Karpas-422 (cell line): ENCODE data around the gene NAPB. TPM values are rescaled to one million over a fixed set of nuclear protein-coding genes. Genes with fewer than 3 reads are reported as not detected.

Experiments
- DNase-seq: peaks from one replicate; pipeline ENCODE4 v3.0.0-alpha.2; 2015
- H2AFZ ChIP-seq: fragments of 200-600 bp; sonication (generic); 2 replicates; pipeline ENCODE4 v1.6.1; 2014; ENCODE audit warnings: antibody characterized with exemption, low read length, mixed read lengths
- H3K27ac ChIP-seq: fragments of 200-600 bp; sonication (generic); 2 replicates; pipeline ENCODE4 v1.5.1; 2014; ENCODE audit warnings: mild to moderate bottlenecking, low read length, moderate library complexity
- H3K27me3 ChIP-seq: fragments of 200-600 bp; sonication (generic); 2 replicates; pipeline ENCODE4 v1.6.1; 2014; ENCODE audit warnings: low read length, mixed read lengths
- H3K36me3 ChIP-seq: fragments of 200-600 bp; sonication (generic); 2 replicates; pipeline ENCODE4 v1.6.1; 2014; ENCODE audit warnings: low read length, mixed read lengths; ENCODE audit not compliant: insufficient read depth
- H3K4me1 ChIP-seq: fragments of 200-600 bp; sonication (generic); 2 replicates; pipeline ENCODE4 v1.6.1; 2014; ENCODE audit warnings: mild to moderate bottlenecking, low read length, mixed read lengths
- H3K4me2 ChIP-seq: fragments of 200-600 bp; sonication (generic); 2 replicates; pipeline ENCODE4 v1.6.1; 2014; ENCODE audit warnings: low read length, low read depth, mild to moderate bottlenecking; ENCODE audit not compliant: poor library complexity, severe bottlenecking
- H3K4me3 ChIP-seq: fragments of 200-600 bp; sonication (generic); 2 replicates; pipeline ENCODE4 v1.5.1; 2014; ENCODE audit warnings: mild to moderate bottlenecking, antibody characterized with exemption, low read length, mixed read lengths
- H3K79me2 ChIP-seq: fragments of 200-600 bp; sonication (generic); 2 replicates; pipeline ENCODE4 v1.6.1; 2014; ENCODE audit warnings: mild to moderate bottlenecking, low read length, mixed read lengths
- H3K9ac ChIP-seq: fragments of 200-600 bp; sonication (generic); 2 replicates; pipeline ENCODE4 v1.6.0; 2014; ENCODE audit warnings: low read length
- H3K9me2 ChIP-seq: fragments of 200-600 bp; sonication (generic), shearing (Covaris generic); replicated peaks from 2 replicates; pipeline ENCODE4 v1.6.0; 2014; ENCODE audit warnings: mild to moderate bottlenecking, low read length, moderate library complexity; ENCODE audit not compliant: insufficient read depth
- H3K9me3 ChIP-seq: fragments of 300-700, 200-600 bp; sonication (generic); 2 replicates; pipeline ENCODE4 v1.6.1; 2014; ENCODE audit warnings: low read length, mixed read lengths
- H4K20me1 ChIP-seq: fragments of 200-600 bp; sonication (generic); 2 replicates; pipeline ENCODE4 v1.6.1; 2014; ENCODE audit warnings: mild to moderate bottlenecking, antibody characterized with exemption, low read length, low read depth; ENCODE audit not compliant: insufficient read depth
- total RNA-seq: library from RNA; depleted of rRNA; stranded (reverse); fragments of >200 nt; shearing (Covaris generic); gene quantifications from 2 replicates; pipeline ENCODE4 v1.2.3, GENCODE V29; 2014; ENCODE audit warnings: low replicate concordance

Gene NAPB
- total RNA-seq, 1 experiment from 2014 or later = 35.1 TPM

DNA sequence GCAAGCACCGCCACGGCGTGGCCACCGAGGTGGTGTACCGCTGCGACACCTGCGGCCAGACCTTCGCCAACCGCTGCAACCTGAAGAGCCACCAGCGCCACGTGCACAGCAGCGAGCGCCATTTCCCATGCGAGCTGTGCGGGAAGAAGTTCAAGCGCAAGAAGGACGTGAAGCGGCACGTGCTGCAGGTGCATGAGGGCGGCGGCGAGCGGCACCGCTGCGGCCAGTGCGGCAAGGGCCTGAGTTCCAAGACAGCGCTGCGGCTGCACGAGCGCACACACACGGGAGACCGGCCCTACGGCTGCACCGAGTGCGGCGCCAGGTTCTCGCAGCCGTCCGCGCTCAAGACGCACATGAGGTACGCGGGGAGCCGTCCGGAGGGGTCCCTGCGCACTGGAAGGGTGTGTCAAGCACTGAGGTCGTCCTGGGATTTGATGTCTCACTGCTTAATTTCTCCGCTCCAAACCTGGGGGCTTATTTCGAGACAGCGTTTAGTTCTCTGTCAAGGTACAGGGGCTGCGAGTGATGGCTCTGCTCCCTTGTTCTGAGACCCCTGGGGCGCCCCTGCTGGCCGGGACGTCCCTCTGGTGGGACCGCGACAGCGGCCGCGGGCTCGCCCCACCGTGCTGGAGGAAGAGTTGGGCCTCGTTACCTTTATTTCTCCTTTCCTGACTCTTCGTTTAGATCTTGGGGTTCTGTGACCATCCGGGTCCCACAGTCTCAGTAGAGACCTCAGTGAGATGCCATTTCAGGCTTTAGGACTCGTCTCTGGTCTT, 55.7 kb downstream of the NAPB start:
- Histone ChIP-seq H4K20me1 (peaks cover 31% of the 10 kb centered on the region; the same call in 1 of the 2 replicates), H3K36me3 (peaks cover 49% of the 10 kb centered on the region), H2AFZ (no peak overlapping the region), H3K27ac (0 out of 2 replicates have a peak overlapping the region, but pooled peaks have one; percentile 36), H3K4me2 (peak overlapping the region; percentile 57), H3K9me2 (no peaks in the 10 kb centered on the region), H3K4me1 (peaks cover 50% of the 10 kb centered on the region), H3K9ac (no peak overlapping the region), H3K27me3 (no peaks in the 10 kb centered on the region), H3K79me2 (peaks cover 93% of the 10 kb centered on the region), H3K4me3 (no peak overlapping the region), H3K9me3 (no peaks in the 10 kb centered on the region)
- DNase-seq = no peak

DNA sequence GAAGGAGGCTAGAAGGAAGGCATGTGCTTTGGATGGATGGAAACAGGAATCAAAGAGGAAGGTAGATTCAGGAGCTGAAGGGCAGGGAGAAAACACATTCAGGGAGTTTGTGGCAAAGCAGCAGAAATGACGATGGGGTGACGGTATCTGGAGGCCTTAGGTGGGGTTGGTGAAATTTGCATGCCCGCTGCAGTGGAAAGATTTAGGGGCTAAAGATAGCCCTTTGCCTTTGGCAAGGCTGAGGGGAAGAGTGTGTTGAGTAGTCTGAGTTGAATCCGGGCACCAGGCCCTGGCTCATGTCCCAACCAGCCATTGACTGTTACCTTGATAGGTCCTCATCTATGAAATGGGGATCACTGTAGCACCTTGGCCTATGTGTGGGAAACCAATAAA, 58.0 kb downstream of the NAPB start:
- DNase-seq = peak; percentile 79
- Histone ChIP-seq H3K9me3 (no peaks in the 10 kb centered on the region), H3K27ac (peak overlapping the region; percentile 78), H3K36me3 (peaks cover 26% of the 10 kb centered on the region), H4K20me1 (peaks cover 31% of the 10 kb centered on the region; the same call in 1 of the 2 replicates), H3K4me2 (peak overlapping the region; percentile 87), H3K79me2 (peaks cover 72% of the 10 kb centered on the region), H2AFZ (no peak overlapping the region), H3K4me3 (peak overlapping the region; percentile 88), H3K9ac (peak overlapping the region; percentile 80), H3K9me2 (no peaks in the 10 kb centered on the region), H3K4me1 (peaks cover 63% of the 10 kb centered on the region), H3K27me3 (no peaks in the 10 kb centered on the region)

DNA sequence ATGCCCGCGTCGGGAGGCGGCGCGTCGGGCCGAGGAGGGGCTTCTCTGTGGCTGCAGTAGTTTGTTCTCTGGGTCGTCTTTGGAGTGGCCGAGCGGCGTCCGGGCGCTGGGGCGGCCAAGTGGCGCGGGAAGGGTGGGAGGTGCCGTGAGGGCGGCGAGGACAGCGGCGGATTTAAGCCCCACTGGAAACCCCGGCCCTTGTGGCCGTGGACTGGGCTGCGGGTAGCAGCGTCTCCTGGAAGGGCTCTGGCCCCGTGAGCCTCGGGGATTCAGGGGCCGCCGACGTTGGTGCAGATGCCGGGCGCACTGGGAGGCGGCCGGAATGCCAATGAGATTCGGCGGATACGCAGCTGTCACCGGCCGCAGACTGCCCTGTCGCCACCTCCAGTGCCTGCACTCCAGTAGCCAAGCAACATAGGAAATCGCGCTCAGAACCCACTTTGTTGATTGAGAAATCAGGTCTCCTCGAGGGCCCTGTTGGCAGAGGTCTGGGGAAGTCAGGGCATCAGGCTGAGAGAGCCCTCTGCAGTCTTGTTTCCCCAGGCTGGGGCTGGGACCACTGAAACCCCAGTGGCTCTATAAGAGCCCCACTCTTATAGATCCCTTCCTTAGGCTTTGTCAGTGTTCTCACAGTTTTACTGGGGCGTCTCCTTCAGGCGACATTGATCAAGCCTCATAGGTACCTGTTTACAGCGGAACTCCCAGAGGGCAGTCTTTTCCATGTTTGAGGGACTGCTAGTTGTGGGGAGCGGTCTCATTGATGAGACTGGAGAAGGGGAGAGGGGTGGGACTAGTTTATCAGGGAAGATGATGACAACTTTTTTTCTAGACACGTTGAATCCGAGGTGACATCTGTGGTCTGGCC, 58.7 kb downstream of the NAPB start:
- Histone ChIP-seq H3K36me3 (peaks cover 22% of the 10 kb centered on the region), H3K9me3 (no peaks in the 10 kb centered on the region), H3K4me1 (peaks cover 61% of the 10 kb centered on the region), H3K27ac (peak overlapping the region; percentile 78), H3K27me3 (no peaks in the 10 kb centered on the region), H3K4me3 (peak overlapping the region; percentile 88), H3K9me2 (no peaks in the 10 kb centered on the region), H3K4me2 (peak overlapping the region; percentile 87), H3K9ac (peak overlapping the region; percentile 80), H3K79me2 (peaks cover 66% of the 10 kb centered on the region), H4K20me1 (peaks cover 31% of the 10 kb centered on the region; the same call in 1 of the 2 replicates), H2AFZ (no peak overlapping the region)
- DNase-seq = peak; percentile 76

DNA sequence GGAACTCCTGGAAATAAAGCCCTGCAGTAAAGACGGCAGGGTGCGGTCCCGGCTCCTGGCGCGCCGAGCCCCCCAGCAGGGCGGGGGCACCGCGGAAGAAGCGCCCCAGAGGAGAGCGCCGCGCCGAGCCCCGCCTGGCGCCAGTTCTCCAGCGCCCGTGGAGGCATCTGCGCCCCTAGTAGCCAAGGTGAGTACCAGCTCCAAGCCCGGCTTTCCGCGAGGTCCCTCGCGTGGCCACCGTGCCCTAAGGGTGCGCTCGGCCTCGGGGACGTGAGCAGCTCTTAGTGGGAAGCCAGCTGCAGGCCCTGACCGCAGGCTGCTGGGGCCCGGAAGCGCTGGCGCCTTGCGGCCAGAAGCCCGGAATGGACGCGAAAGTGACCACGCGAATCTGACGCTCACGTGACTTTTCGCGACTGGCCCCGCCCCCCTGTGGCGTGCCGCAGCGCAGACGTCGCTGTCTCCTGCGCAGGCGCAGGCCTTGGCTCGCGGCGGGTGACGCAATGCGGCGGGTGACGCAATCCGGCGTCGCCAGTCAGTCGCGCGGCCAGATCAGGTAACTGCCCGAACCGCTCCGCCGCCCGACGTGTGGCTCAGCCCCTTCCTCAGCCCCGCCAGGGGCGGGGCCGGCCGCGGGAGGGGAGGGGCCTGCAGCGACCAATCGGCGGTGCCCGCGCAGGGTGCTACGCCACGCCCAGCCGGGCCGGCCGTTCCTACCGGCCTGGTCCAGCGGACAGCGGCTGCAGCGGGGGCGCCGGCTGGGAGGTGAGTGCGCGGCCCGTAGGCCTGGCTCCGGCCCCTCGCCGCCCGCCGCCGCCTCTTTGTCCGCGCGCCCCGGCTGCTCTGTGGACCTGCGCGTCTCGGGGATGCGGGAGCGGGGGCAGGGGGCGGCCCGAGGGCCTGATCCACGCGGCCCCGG, 59.6 kb downstream of the NAPB start, which contains the start of gene GZF1:
Gene GZF1 (plus strand): TSS at position 707 of the 916 bp plus-strand sequence. CDS start 2,202 bp downstream, outside the sequence.
- peak within 1 kb of the TSS; percentile 88 for H3K4me3 ChIP-seq
- peak within 1 kb of the TSS; percentile 96 for H3K9ac ChIP-seq
- H3K4me2 ChIP-seq = peak within 1 kb of the TSS; percentile 99
- no peaks in the 10 kb centered on the region for H3K9me3 ChIP-seq
- H2AFZ ChIP-seq = no peak within 1 kb of the TSS
- H3K27me3 ChIP-seq = no peaks in the 10 kb centered on the region
- peak within 1 kb of the TSS; percentile 78 for H3K27ac ChIP-seq
- H4K20me1 ChIP-seq = peaks cover 30% of the 10 kb centered on the region; the same call in 1 of the 2 replicates
- peak; percentile 99 for DNase-seq
- H3K79me2 ChIP-seq = peaks cover 57% of the 10 kb centered on the region
- H3K9me2 ChIP-seq = no peaks in the 10 kb centered on the region
- peaks cover 58% of the 10 kb centered on the region for H3K4me1 ChIP-seq
- peaks cover 13% of the 10 kb centered on the region for H3K36me3 ChIP-seq

DNA sequence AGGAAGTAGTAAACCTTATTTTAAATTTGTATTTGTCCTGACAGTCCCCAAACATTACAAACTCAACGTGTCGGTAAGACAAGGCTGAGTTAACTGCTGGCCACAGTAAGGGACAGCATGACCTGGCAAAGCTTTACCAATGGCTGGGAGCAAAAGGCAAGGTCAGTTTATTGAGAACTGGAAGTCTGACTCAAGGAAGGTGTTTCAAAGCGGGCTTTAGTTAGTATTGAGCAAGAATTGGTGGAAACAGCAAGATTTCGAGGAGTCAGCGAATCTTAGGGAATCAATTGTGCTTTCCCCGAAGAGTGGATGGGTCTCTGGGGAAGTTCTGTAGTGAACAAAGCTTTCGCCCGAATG, 60.2 kb downstream of the NAPB start:
- Histone ChIP-seq H3K4me1 (peaks cover 58% of the 10 kb centered on the region), H3K4me2 (peak overlapping the region; percentile 99), H4K20me1 (peaks cover 25% of the 10 kb centered on the region; the same call in 1 of the 2 replicates), H3K27me3 (no peaks in the 10 kb centered on the region), H2AFZ (no peak overlapping the region), H3K9me3 (no peaks in the 10 kb centered on the region), H3K36me3 (peaks cover 10% of the 10 kb centered on the region), H3K4me3 (peak overlapping the region; percentile 80), H3K27ac (peak overlapping the region; percentile 68), H3K79me2 (peaks cover 50% of the 10 kb centered on the region), H3K9ac (peak overlapping the region; percentile 96), H3K9me2 (no peaks in the 10 kb centered on the region)
- DNase-seq = no peak

DNA sequence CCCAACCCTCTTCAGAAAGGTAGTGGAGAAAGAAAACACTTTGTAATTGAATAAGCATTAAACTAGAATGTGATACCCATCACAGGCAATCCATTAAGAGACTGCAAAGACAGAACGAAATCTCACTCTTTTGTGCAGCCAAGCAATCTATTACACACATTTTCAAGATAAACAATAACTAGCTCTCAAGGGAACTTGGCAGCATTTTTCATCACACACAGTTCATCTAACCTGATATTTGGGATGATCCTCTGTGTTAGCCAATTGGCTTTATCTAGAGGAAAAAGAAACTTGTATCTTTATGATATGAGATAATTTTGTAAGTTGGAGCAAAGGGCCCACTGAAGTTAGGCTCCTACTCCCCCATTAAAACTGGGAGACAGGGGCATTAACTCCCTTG, 60.8 kb downstream of the NAPB start:
- peak overlapping the region; percentile 80 for H3K4me3 ChIP-seq
- no peak overlapping the region for H2AFZ ChIP-seq
- H3K27me3 ChIP-seq = no peaks in the 10 kb centered on the region
- peaks cover 49% of the 10 kb centered on the region for H3K79me2 ChIP-seq
- no peak for DNase-seq
- H3K36me3 ChIP-seq = peaks cover 10% of the 10 kb centered on the region
- peak overlapping the region; percentile 96 for H3K9ac ChIP-seq
- no peaks in the 10 kb centered on the region for H3K9me2 ChIP-seq
- H3K9me3 ChIP-seq = no peaks in the 10 kb centered on the region
- H3K4me1 ChIP-seq = peaks cover 59% of the 10 kb centered on the region
- peak overlapping the region; percentile 68 for H3K27ac ChIP-seq
- peaks cover 21% of the 10 kb centered on the region; the same call in 1 of the 2 replicates for H4K20me1 ChIP-seq
- peak overlapping the region; percentile 99 for H3K4me2 ChIP-seq

DNA sequence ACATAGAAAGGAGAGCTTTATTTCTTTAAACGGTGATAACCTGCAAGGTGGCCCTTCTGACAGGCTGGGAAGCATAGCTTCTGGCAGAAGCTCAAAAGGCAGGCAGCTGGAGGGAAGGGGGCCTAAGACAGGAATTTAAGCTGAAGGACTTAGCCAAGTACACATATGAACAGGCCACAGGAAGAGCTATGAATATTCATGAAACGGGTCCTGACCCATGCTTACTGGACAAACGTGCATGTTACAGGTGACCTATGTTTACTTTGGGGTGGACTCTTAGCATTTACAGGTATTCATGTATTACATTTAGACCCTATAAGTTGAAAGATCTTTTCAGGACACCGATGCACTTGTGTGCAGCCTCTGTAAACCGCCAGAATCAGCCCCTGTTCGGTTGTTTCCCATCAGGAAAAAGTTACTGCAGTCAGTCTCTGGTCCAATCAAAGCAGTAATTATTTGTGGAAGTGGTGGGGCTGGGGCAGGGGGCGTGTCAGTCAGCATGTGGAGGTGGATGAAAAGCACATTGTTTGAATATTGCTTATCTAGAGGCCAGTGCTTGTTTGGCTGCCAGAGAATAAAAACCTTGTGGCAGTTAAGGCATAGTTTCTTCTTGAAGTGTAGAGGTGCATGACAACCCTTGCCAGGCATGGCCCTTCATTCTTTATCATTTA, 62.2 kb downstream of the NAPB start:
- peaks cover 66% of the 10 kb centered on the region for H3K4me1 ChIP-seq
- H3K9ac ChIP-seq = peak overlapping the region; percentile 52
- H3K9me3 ChIP-seq = no peaks in the 10 kb centered on the region
- H4K20me1 ChIP-seq = peaks cover 20% of the 10 kb centered on the region
- peaks cover 48% of the 10 kb centered on the region for H3K79me2 ChIP-seq
- peak overlapping the region; percentile 75 for H3K4me2 ChIP-seq
- no peaks in the 10 kb centered on the region for H3K27me3 ChIP-seq
- peak overlapping the region; percentile 41 for H3K27ac ChIP-seq
- peak overlapping the region; percentile 77 for H2AFZ ChIP-seq
- H3K9me2 ChIP-seq = no peaks in the 10 kb centered on the region
- H3K36me3 ChIP-seq = no peaks in the 10 kb centered on the region; the same call in 1 of the 2 replicates
- H3K4me3 ChIP-seq = peak overlapping the region; percentile 60
- no peak for DNase-seq
